HG02970 (cell line): ENCODE results near the gene MVK.

ENCODE experiments used
- ATAC-seq: cut with Tn5 transposase; IDR thresholded peaks from one replicate; pipeline ENCODE4 v1.9.1; 2021; ENCODE audit warnings: mild to moderate bottlenecking, moderate library complexity, moderate number of reproducible peaks; ENCODE audit not compliant: unreplicated experiment, low FRiP score

The MVK gene

GRCh38 chr12:109626378-109627115, 53.0 kb downstream of the MVK start:
- no peak for ATAC-seq

- no peak for ATAC-seq
Measured at GRCh38 chr12:109627633-109628032, 54.0 kb downstream of the MVK start.

- no peak for ATAC-seq
Measured at GRCh38 chr12:109630107-109630506, 56.5 kb downstream of the MVK start.

- ATAC-seq, result no peak
Measured at GRCh38 chr12:109630815-109631214, 57.2 kb downstream of the MVK start.

- no peak for ATAC-seq
Measured at GRCh38 chr12:109631302-109631701, 57.7 kb downstream of the MVK start.

- ATAC-seq, result no peak
Measured at GRCh38 chr12:109631751-109632150, 58.2 kb downstream of the MVK start.

- ATAC-seq, result no peak
Measured at GRCh38 chr12:109632342-109632741, 58.7 kb downstream of the MVK start.

- ATAC-seq, result no peak
Measured at GRCh38 chr12:109635717-109636116, 62.1 kb downstream of the MVK start.

GRCh38 chr12:109637348-109637747, 63.8 kb downstream of the MVK start:
- no peak for ATAC-seq

- no peak for ATAC-seq
Measured at GRCh38 chr12:109637996-109638395, 64.4 kb downstream of the MVK start.

GRCh38 chr12:109638735-109639134, 65.1 kb downstream of the MVK start:
- no peak for ATAC-seq

GRCh38 chr12:109639151-109639872, 65.7 kb downstream of the MVK start:
- ATAC-seq, result no peak

GRCh38 chr12:109640961-109641360, 67.4 kb downstream of the MVK start:
- ATAC-seq, result no peak

- no peak for ATAC-seq
Measured at GRCh38 chr12:109641422-109641821, 67.8 kb downstream of the MVK start.

GRCh38 chr12:109642506-109643132, 69.0 kb downstream of the MVK start:
- ATAC-seq, result no peak

- no peak for ATAC-seq
Measured at GRCh38 chr12:109645194-109645593, 71.6 kb downstream of the MVK start.

- ATAC-seq, result no peak
Measured at GRCh38 chr12:109645708-109646107, 72.1 kb downstream of the MVK start.
